ENCODE measurements around the gene ANO3. TPM values are rescaled to one million over a fixed set of nuclear protein-coding genes. Genes with fewer than 3 reads are reported as not detected.
"Not testable (repeated sequence)": the region's sequence is repeated elsewhere in the genome, so short reads cannot be mapped to it uniquely, and the experiment has no call there.

ANO3 gene
- polyA plus RNA-seq, 3 donors: not detected

- Histone ChIP-seq H3K9me3 (replicated peaks in 1 of 2; ENCODE audit: control insufficient read depth in 1 of 2, insufficient read depth in 1 of 2, low read length in 2 of 2) (no peaks in the 10 kb centered on the region), H3K9ac (ENCODE audit: insufficient read depth, low read length, poor library complexity, severe bottlenecking) (no peak overlapping the region), H3K79me2 (ENCODE audit: insufficient read depth, low read length) (no peaks in the 10 kb centered on the region), H3K36me3 (replicated peaks in 1 of 2; ENCODE audit: control insufficient read depth in 1 of 2, insufficient read depth in 2 of 2, low read length in 2 of 2) (no peaks in the 10 kb centered on the region), H3K27me3 (ENCODE audit: control insufficient read depth in 2 of 2, insufficient read depth in 2 of 2, low read length in 2 of 2) (no peaks in the 10 kb centered on the region), H3K4me2 (replicated peaks; ENCODE audit: extremely low read depth, low read length, poor library complexity, severe bottlenecking) (no peak overlapping the region), H3K27ac (ENCODE audit: low read depth in 1 of 2, low read length in 2 of 2) (no peak overlapping the region), H3K4me1 (ENCODE audit: control insufficient read depth in 1 of 2, insufficient read depth in 2 of 2, low read length in 2 of 2) (no peaks in the 10 kb centered on the region), H3K4me3 (replicated peaks in 1 of 3; ENCODE audit: low read depth in 2 of 3, low read length in 3 of 3) (no peak overlapping the region), H4K20me1 (ENCODE audit: insufficient read depth, low read length) (no peaks in the 10 kb centered on the region), H2AFZ (ENCODE audit: insufficient read depth, low read depth, low read length, poor library complexity, severe bottlenecking) (no peak overlapping the region)
- no peak for TF ChIP-seq CTCF (IDR thresholded peaks at IDR 0.05)
- Mint-ChIP-seq H3K36me3 (no peaks in the 10 kb centered on the region), H3K27ac (no peak overlapping the region), H3K27me3 (ENCODE audit: low read depth in 3 of 3) (no peaks in the 10 kb centered on the region), H3K9me3 (peaks cover 0 to 2% (median 0%) of the 10 kb centered on the region in 7 donors), H3K4me3 (no peak overlapping the region), H3K4me1 (no peaks in the 10 kb centered on the region)
- intact Hi-C loops (cut with micrococcal nuclease): no loop called here
- WGBS (ENCODE audit: insufficient coverage): no CpG with 5 or more reads among the region's 2 CpGs
- DNase-seq: no peak
These were observed 300.8 kb downstream of the ANO3 start for GRCh38 chr11:26632691-26633159.

- H3K4me3 Mint-ChIP-seq; H3K79me2 ChIP-seq (ENCODE audit: insufficient read depth, low read length); H3K4me2 ChIP-seq (replicated peaks; ENCODE audit: extremely low read depth, low read length, poor library complexity, severe bottlenecking); DNase-seq; H3K27me3 ChIP-seq (ENCODE audit: control insufficient read depth in 2 of 2, insufficient read depth in 2 of 2, low read length in 2 of 2); H3K9ac ChIP-seq (ENCODE audit: insufficient read depth, low read length, poor library complexity, severe bottlenecking); H3K4me1 Mint-ChIP-seq; H3K4me3 ChIP-seq (replicated peaks in 1 of 3; ENCODE audit: low read depth in 2 of 3, low read length in 3 of 3); H3K9me3 ChIP-seq (replicated peaks in 1 of 2; ENCODE audit: control insufficient read depth in 1 of 2, insufficient read depth in 1 of 2, low read length in 2 of 2); H2AFZ ChIP-seq (ENCODE audit: insufficient read depth, low read depth, low read length, poor library complexity, severe bottlenecking); H3K36me3 Mint-ChIP-seq; H3K4me1 ChIP-seq (ENCODE audit: control insufficient read depth in 1 of 2, insufficient read depth in 2 of 2, low read length in 2 of 2); H3K9me3 Mint-ChIP-seq; H4K20me1 ChIP-seq (ENCODE audit: insufficient read depth, low read length); H3K27ac ChIP-seq (ENCODE audit: low read depth in 1 of 2, low read length in 2 of 2); H3K27me3 Mint-ChIP-seq (ENCODE audit: low read depth in 3 of 3); H3K36me3 ChIP-seq (replicated peaks in 1 of 2; ENCODE audit: control insufficient read depth in 1 of 2, insufficient read depth in 2 of 2, low read length in 2 of 2); intact Hi-C loops (cut with micrococcal nuclease); H3K27ac Mint-ChIP-seq: not testable (repeated sequence)
- 91% methylated on average over 3 of the region's 10 CpGs for WGBS (ENCODE audit: insufficient coverage)
These were observed 311.4 kb downstream of the ANO3 start for GRCh38 chr11:26643314-26643713.
